ENCODE measurements around the gene TMIGD1. TPM values are rescaled to one million over a fixed set of nuclear protein-coding genes. Genes with fewer than 3 reads are reported as not detected.
A peak's percentile ranks its signal among the peaks of the same experiment; 100 is the strongest.

TMIGD1 gene
- total RNA-seq, 4 donors from 2014 or later = not detected

DNA sequence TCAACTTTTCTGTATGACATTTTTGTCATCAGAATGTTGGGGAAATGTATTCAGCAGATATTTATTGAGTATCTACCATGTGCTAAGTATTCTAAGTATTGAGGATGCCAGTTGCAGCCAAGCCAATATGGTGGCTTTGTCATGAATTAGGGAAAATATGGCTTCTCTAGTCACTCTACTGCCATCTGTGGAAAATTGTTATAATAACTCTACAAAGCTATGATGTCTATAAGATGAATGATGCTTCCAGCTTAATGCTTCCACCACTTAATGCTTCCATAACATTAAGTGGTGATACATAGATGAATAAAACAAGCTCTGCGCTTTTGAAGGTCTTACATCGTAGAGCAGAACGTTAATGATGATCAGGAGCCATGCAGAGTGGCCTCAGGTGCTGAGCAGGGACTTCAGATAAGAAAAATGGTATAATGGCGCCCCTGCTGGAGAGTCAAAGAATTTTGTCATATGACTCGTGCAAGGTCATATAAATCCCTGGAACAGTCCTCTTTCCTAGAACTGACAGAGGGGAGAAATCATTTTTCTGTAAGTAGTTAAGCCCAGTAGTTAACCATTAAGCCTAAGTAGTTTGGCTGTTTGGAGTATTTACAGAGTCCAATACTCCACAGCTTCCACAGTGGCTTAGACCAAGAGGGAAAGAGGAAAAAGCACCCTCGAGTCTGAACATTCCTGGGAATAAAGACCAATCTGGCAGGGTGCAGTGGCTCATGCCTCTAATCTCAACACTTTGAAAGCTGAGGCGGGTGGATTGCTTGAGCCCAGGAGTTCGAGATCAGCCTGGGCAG, 2.7 kb upstream of the TMIGD1 start:
- intact Hi-C loops (cut with DNase I) = no loop called here
- WGBS, 2 donors = 61 to 68% methylated on average over 8 of the region's 8 CpGs
- H3K27ac ChIP-seq = no peak overlapping the region

DNA sequence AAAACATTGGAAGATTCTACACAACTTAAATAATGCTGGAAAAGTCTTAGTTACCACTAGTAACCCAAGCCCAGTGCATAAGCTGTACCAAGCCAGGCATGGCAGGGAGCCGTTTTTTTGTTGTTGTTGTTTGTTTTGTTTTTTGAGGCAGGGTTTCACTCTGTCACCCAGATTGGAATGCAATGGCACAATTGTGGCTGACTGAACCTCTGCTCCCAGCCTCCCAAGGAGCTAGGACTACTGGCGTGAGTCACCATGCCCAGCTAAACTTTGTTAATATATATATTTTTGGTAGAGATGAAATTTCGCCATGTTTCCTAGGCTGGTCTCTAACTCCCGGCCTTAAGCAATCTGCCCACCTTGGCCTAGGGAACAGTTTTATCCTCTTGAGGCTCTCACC, 564 bp upstream of the TMIGD1 start:
- TF ChIP-seq, protein P1, sequence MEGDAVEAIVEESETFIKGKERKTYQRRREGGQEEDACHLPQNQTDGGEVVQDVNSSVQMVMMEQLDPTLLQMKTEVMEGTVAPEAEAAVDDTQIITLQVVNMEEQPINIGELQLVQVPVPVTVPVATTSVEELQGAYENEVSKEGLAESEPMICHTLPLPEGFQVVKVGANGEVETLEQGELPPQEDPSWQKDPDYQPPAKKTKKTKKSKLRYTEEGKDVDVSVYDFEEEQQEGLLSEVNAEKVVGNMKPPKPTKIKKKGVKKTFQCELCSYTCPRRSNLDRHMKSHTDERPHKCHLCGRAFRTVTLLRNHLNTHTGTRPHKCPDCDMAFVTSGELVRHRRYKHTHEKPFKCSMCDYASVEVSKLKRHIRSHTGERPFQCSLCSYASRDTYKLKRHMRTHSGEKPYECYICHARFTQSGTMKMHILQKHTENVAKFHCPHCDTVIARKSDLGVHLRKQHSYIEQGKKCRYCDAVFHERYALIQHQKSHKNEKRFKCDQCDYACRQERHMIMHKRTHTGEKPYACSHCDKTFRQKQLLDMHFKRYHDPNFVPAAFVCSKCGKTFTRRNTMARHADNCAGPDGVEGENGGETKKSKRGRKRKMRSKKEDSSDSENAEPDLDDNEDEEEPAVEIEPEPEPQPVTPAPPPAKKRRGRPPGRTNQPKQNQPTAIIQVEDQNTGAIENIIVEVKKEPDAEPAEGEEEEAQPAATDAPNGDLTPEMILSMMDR (IDR thresholded peaks at IDR 0.05) = no peak
- no peak for TF ChIP-seq POLR2A (IDR thresholded peaks at IDR 0.05)
- no peak overlapping the region for H3K4me3 ChIP-seq (replicated peaks in 1 of 3)
- no peaks in the 10 kb centered on the region for H3K27me3 ChIP-seq
- no peaks in the 10 kb centered on the region for H3K4me1 ChIP-seq
- intact Hi-C loops (cut with DNase I) = no loop called here
- H3K9me3 ChIP-seq = no peaks in the 10 kb centered on the region
- WGBS, 2 donors = 83 to 89% methylated on average over 4 of the region's 4 CpGs
- H3K27ac ChIP-seq = no peak overlapping the region
- no peaks in the 10 kb centered on the region for H3K36me3 ChIP-seq
- no peak for DNase-seq

More for the DNA sequence above, 2.7 kb upstream of the TMIGD1 start:
- TF ChIP-seq, protein P1 (IDR thresholded peaks at IDR 0.05) = peak in 4 of 6 experiments; percentile 9 to 46 (median 43)
- no peak for TF ChIP-seq POLR2A (IDR thresholded peaks at IDR 0.05)
- peaks cover 0 to 14% of the 10 kb centered on the region in 2 donors for H3K4me1 ChIP-seq
- peak; percentile 15 to 29 for DNase-seq
- H3K36me3 ChIP-seq = no peaks in the 10 kb centered on the region
- no peak overlapping the region for H3K4me3 ChIP-seq (replicated peaks in 1 of 3)
- H3K9me3 ChIP-seq = no peaks in the 10 kb centered on the region
- no peaks in the 10 kb centered on the region for H3K27me3 ChIP-seq

DNA sequence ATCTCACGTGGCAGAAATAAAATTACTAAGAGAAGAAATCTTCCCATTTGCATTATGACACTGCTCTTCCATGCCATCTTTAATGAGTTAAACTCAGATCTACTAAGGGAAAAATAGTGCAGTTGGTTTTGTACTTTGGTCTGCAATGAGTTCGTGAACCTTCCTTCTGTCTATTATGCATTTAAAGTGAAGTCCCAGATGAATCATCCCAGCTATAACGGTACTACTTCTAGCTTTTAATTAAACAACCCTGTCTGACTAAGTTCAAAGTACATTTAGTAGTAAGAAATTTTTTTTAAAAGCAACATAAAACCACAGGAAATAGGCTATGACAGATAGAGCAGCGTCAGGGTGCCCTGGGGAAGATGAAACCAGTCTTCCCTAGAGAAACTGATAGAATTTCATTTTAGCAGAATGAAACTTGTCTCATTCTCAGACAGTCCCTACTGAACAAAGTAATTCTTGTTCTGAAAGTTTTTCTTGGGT, 1.8 kb downstream of the TMIGD1 start:
- intact Hi-C loops (cut with DNase I) = no loop called here
- no peak overlapping the region for H3K27ac ChIP-seq
- H3K4me3 ChIP-seq (replicated peaks in 1 of 3) = no peak overlapping the region
- DNase-seq = no peak
- WGBS, 2 donors = 69 to 74% methylated on average over 4 of the region's 4 CpGs
- H3K9me3 ChIP-seq = no peaks in the 10 kb centered on the region
- H3K36me3 ChIP-seq = no peaks in the 10 kb centered on the region
- TF ChIP-seq POLR2A (IDR thresholded peaks at IDR 0.05) = no peak
- TF ChIP-seq, protein P1 (IDR thresholded peaks at IDR 0.05) = no peak
- H3K27me3 ChIP-seq = no peaks in the 10 kb centered on the region
- no peaks in the 10 kb centered on the region for H3K4me1 ChIP-seq

DNA sequence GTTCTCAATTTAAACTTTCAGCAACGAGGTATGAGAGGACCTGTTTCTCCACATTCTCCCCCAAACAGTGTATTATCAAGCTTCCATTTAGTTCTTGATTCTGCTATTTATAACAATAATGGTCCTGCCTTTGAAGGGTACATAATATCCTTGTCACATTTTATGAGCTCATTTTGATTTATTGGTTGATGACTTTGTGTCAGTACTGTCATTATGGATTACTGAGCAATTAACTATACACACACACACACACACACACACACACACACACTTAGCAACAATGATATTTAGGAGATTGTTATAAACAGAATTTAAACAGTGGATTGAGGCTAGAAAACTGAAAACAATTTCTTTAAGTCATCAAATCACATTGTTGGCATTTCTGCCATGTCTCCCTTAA, 7.0 kb downstream of the TMIGD1 start:
- no peak for TF ChIP-seq POLR2A (IDR thresholded peaks at IDR 0.05)
- TF ChIP-seq, protein P1 (IDR thresholded peaks at IDR 0.05) = no peak
- Histone ChIP-seq H3K36me3 (no peaks in the 10 kb centered on the region), H3K4me1 (peaks cover 0 to 7% of the 10 kb centered on the region in 2 donors), H3K27me3 (no peaks in the 10 kb centered on the region), H3K27ac (no peak overlapping the region), H3K9me3 (no peaks in the 10 kb centered on the region), H3K4me3 (replicated peaks in 1 of 3) (no peak overlapping the region)
- 10 to 11% methylated on average over 1 of the region's 1 CpG for WGBS, 2 donors
- no peak for DNase-seq
- intact Hi-C loops (cut with DNase I) = no loop called here

DNA sequence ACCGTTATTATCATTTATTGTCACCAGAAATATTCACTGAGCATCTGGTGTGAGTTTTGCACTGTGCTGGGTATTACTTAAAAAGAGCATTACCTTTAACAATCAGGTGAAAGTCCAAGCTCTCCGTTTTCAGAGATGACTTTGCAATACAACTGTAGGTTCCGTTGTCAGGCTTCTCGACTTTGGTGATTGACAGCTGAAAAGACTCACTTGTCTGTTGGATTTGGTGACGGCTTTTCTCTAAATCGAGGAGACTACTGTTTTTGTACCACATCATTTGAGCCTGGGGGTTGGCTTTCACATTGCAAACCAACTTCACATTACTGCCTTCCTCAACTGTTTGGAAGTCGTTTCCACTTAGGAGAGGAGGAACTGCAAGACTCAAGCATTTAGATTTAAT, 9.1 kb downstream of the TMIGD1 start:
- H3K9me3 ChIP-seq = no peaks in the 10 kb centered on the region
- peaks cover 0 to 7% of the 10 kb centered on the region in 2 donors for H3K4me1 ChIP-seq
- H3K4me3 ChIP-seq (replicated peaks in 1 of 3) = no peak overlapping the region
- H3K27ac ChIP-seq = no peak overlapping the region
- H3K27me3 ChIP-seq = no peaks in the 10 kb centered on the region
- 77 to 84% methylated on average over 7 of the region's 7 CpGs for WGBS, 2 donors
- H3K36me3 ChIP-seq = no peaks in the 10 kb centered on the region
- DNase-seq = no peak
- intact Hi-C loops (cut with DNase I) = no loop called here
- no peak for TF ChIP-seq POLR2A (IDR thresholded peaks at IDR 0.05)
- TF ChIP-seq, protein P1 (IDR thresholded peaks at IDR 0.05) = no peak

Data from thyroid gland (tissue), 4 donors.